Left lung (tissue), 10 donors: ENCODE measurements around the gene ERBB4. TPM values are rescaled to one million over a fixed set of nuclear protein-coding genes. Genes with fewer than 3 reads are reported as not detected.

Source experiments
- ATAC-seq: fragments of 200-7000 bp; cut with Tn5 transposase; one replicate; pipeline ENCODE4 v1.9.1; 2020; ENCODE audit warnings: moderate library complexity
- DNase-seq, 4 donors: peaks; one replicate each; pipeline ENCODE4 v3.0.0-alpha.2; 2013 to 2020
- H3K27ac ChIP-seq, 2 donors: fragments of 200-600 bp; sonication (generic) in 1 of 2; one replicate each; pipeline versions ENCODE4 v1.5.0 to v1.8.0; 2020 to 2021
- H3K27me3 ChIP-seq, 2 donors: fragments of 200-600 bp; sonication (generic) in 1 of 2; one replicate each; pipeline versions ENCODE4 v1.5.0 to v1.8.0; 2020 to 2021
- H3K36me3 ChIP-seq, 2 donors: fragments of 200-600 bp; sonication (generic) in 1 of 2; one replicate each; pipeline versions ENCODE4 v1.5.0 to v1.8.0; 2020 to 2021
- H3K4me1 ChIP-seq, 2 donors: fragments of 200-600 bp; one replicate each; pipeline ENCODE4 v1.8.0; 2021
- H3K4me3 ChIP-seq, 2 donors: fragments of 200-600 bp; sonication (generic) in 1 of 2; one replicate each; pipeline versions ENCODE4 v1.5.0 to v1.8.0; 2020 to 2021; ENCODE audit warnings: mild to moderate bottlenecking in 1 of 2
- H3K9me3 ChIP-seq, 2 donors: fragments of 200-600 bp; sonication (generic) in 1 of 2; one replicate each; pipeline versions ENCODE4 v1.5.0 to v1.8.0; 2020 to 2021
- intact Hi-C, 2 donors: fragments of 100-400 bp; cut with DNase I; formaldehyde crosslinking; loops; one replicate each; pipeline versions ENCODE4 v1.11.2 to v1.14.2; 2022
- polyA plus RNA-seq, 6 donors: library from polyadenylated mRNA; unstranded; fragments of 120-200 nt; gene quantifications; one replicate each; pipeline ENCODE4 v1.2.1, GENCODE V29; 2013; ENCODE audit not compliant: insufficient read length in 6 of 6
- total RNA-seq, 2 donors: library from RNA; stranded (reverse); fragmentation: NEBNext Ultra II Directional; extraction: Animal tissue kit (Norgen Biotek cat#: 25700); gene quantifications; one replicate each; pipeline ENCODE4 v1.2.1, GENCODE V29; 2021
- TF ChIP-seq, protein P1 (sequence below), 2 donors: fragments of 200-600 bp; sonication (generic) in 1 of 2; IDR thresholded peaks; one replicate each; pipeline versions ENCODE4 v1.5.0 to v1.8.0; 2021; ENCODE audit warnings: antibody characterized with exemption in 2 of 2
- donor health status: DM: no; HTN: yes; CAD: no.
- donor health status: DM: no; HTN: no; CAD: no.

The ERBB4 gene
- total and polyA plus RNA-seq, 8 donors = 0.89 to 16.0 (median 1.4) TPM

DNA sequence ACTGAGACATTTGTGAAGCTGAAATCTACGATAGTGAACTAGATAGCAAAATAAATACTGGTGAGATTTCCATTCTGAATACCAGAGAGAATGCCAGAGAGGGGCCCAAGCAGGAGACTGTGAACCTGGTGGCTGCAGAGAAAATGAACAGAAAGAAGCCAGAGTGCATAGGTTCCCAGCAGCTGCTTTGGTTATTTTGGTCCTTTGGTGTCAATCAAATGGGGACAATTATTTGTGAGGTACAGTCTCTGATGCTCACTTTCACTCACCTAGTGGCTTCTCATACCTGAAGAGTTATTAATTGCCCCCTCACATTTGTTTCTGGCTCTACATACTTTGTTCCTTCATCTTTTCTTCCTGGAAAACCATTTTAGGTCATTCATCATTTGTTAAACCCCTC lies 1170.1 kb downstream of the ERBB4 start:
- intact Hi-C loops = no loop called here
- Histone ChIP-seq H3K36me3 (no peaks in the 10 kb centered on the region), H3K4me1 (no peaks in the 10 kb centered on the region), H3K27me3 (no peaks in the 10 kb centered on the region), H3K9me3 (no peaks in the 10 kb centered on the region), H3K4me3 (no peak overlapping the region), H3K27ac (no peak overlapping the region)
- TF ChIP-seq, protein P1, sequence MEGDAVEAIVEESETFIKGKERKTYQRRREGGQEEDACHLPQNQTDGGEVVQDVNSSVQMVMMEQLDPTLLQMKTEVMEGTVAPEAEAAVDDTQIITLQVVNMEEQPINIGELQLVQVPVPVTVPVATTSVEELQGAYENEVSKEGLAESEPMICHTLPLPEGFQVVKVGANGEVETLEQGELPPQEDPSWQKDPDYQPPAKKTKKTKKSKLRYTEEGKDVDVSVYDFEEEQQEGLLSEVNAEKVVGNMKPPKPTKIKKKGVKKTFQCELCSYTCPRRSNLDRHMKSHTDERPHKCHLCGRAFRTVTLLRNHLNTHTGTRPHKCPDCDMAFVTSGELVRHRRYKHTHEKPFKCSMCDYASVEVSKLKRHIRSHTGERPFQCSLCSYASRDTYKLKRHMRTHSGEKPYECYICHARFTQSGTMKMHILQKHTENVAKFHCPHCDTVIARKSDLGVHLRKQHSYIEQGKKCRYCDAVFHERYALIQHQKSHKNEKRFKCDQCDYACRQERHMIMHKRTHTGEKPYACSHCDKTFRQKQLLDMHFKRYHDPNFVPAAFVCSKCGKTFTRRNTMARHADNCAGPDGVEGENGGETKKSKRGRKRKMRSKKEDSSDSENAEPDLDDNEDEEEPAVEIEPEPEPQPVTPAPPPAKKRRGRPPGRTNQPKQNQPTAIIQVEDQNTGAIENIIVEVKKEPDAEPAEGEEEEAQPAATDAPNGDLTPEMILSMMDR (IDR thresholded peaks at IDR 0.05) = no peak
- no peak for DNase-seq
- ATAC-seq = no peak

DNA sequence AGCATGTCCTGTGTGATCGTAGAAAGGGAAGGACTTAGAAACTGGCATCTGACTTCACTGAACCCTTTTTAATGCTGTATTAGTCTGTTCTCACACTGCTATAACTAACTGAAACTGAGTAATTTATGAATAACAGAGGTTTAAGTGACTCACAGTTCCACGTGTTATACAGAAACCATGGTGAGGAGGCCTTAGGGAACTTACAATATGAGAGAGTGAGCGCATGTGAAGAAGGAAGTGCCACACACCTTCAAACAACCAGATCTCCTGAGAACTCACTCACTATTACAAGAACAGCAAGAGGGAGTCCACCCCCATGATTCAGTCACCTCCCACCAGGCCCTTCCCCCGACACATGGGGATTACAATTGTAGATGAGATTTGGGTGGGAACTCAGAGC lies 1170.9 kb downstream of the ERBB4 start:
- intact Hi-C loops = no loop called here
- no peak for ATAC-seq

DNA sequence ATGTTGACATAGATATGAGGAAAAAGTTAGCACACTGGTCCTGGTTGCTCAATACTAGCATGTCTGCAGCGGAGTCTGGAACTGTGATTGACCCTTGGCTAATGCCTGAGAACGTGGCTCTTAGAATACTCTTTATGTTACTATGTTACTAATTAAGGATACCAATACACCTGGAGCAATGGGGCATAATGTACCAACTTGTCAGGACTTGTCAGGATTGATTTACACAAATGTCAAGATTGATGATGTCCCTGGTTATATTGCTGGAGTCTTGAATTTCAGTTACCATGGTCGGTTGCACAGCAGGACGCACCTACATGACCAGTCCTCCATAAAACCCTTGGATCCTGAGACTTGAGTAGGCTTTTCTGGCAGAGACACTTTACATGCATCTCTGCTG lies 1171.3 kb downstream of the ERBB4 start:
- H3K27ac ChIP-seq = no peak overlapping the region
- H3K36me3 ChIP-seq = no peaks in the 10 kb centered on the region
- ATAC-seq (no peak), DNase-seq (no peak)
- no peaks in the 10 kb centered on the region for H3K4me1 ChIP-seq
- intact Hi-C loops = no loop called here
- H3K9me3 ChIP-seq = no peaks in the 10 kb centered on the region
- no peak overlapping the region for H3K4me3 ChIP-seq
- TF ChIP-seq, protein P1 (IDR thresholded peaks at IDR 0.05) = no peak
- H3K27me3 ChIP-seq = no peaks in the 10 kb centered on the region

More for the DNA sequence above, 1170.9 kb downstream of the ERBB4 start:
- no peak for DNase-seq
- Histone ChIP-seq H3K4me3 (no peak overlapping the region), H3K36me3 (no peaks in the 10 kb centered on the region), H3K4me1 (no peaks in the 10 kb centered on the region), H3K27me3 (no peaks in the 10 kb centered on the region), H3K9me3 (no peaks in the 10 kb centered on the region), H3K27ac (no peak overlapping the region)
- TF ChIP-seq, protein P1 (IDR thresholded peaks at IDR 0.05) = no peak

DNA sequence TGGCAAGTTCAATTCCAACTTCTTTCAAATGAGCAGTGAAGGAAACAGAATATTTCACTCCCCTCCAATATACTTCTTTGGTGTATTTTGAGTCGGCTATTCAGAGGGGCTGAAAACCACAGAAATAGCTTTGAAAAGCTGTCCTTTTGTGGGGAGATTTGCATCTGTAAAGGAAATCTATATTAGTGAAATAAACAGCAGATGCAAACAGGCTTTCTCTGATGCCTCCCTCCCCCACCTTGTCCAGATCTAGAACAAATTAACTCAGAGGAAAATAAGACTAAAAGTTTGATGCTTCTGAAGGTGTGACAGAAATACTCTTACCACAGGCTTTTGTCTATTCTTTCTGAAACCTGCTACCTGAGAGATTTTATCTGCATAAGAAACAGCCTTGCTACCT lies 1173.7 kb downstream of the ERBB4 start:
- TF ChIP-seq, protein P1 (IDR thresholded peaks at IDR 0.05) = no peak
- DNase-seq (no peak), ATAC-seq (no peak)
- intact Hi-C loops = no loop called here
- Histone ChIP-seq H3K27ac (no peak overlapping the region), H3K9me3 (no peaks in the 10 kb centered on the region), H3K36me3 (no peaks in the 10 kb centered on the region), H3K27me3 (no peaks in the 10 kb centered on the region), H3K4me1 (no peaks in the 10 kb centered on the region), H3K4me3 (no peak overlapping the region)

DNA sequence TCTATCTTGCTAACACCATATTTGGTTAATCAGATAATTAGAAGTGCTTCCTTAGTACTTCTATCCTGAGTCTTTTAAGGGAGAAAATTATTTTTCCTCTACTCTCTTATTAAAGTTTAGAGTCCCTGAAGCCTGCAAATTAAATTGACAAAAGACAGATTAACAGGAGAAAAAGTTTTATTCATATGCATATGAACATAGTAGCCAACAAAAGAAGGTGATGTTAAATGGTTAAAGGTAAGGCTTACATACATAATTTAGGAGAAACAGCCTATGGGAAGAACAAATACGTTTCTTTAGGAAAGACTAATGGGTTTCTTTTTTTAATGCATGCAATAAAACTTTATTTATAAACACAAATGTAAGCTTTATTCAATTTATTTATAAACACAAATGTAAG lies 1177.2 kb downstream of the ERBB4 start:
- H3K9me3 ChIP-seq = no peaks in the 10 kb centered on the region
- DNase-seq (no peak), ATAC-seq (no peak)
- TF ChIP-seq, protein P1 (IDR thresholded peaks at IDR 0.05) = no peak
- no peak overlapping the region for H3K4me3 ChIP-seq
- no peaks in the 10 kb centered on the region for H3K27me3 ChIP-seq
- H3K4me1 ChIP-seq = no peaks in the 10 kb centered on the region
- no peaks in the 10 kb centered on the region for H3K36me3 ChIP-seq
- intact Hi-C loops = no loop called here
- no peak overlapping the region for H3K27ac ChIP-seq
